ENCODE results near the gene APOL6. TPM values are rescaled to one million over a fixed set of nuclear protein-coding genes. Genes with fewer than 3 reads are reported as not detected.
A peak's percentile ranks its signal among the peaks of the same experiment; 100 is the strongest.

Gene APOL6
- total RNA-seq, 1 experiment from 2014 or later = 13.7 TPM

GRCh38 chr22:35630387-35630793 lies 17.9 kb upstream of the APOL6 start:
- DNase-seq (ENCODE audit: low read depth, low spot score) = peak; percentile 33
- in situ Hi-C loops (cut with HindIII; ENCODE audit: low pct_unique_long_range_greater_than_20kb, low sequenced_read_pairs) = no loop called here

GRCh38 chr22:35630891-35631290 lies 17.4 kb upstream of the APOL6 start:
- no peak for DNase-seq (ENCODE audit: low read depth, low spot score)
- in situ Hi-C loops (cut with HindIII; ENCODE audit: low pct_unique_long_range_greater_than_20kb, low sequenced_read_pairs) = no loop called here

- in situ Hi-C loops (cut with HindIII; ENCODE audit: low pct_unique_long_range_greater_than_20kb, low sequenced_read_pairs) = no loop called here
- DNase-seq (ENCODE audit: low read depth, low spot score) = peak; percentile 87
These were observed 16.6 kb upstream of the APOL6 start for GRCh38 chr22:35631597-35631996.

- DNase-seq (ENCODE audit: low read depth, low spot score) = no peak
- in situ Hi-C loops (cut with HindIII; ENCODE audit: low pct_unique_long_range_greater_than_20kb, low sequenced_read_pairs) = no loop called here
These were observed 15.3 kb upstream of the APOL6 start for GRCh38 chr22:35632935-35633334.

- in situ Hi-C loops (cut with HindIII; ENCODE audit: low pct_unique_long_range_greater_than_20kb, low sequenced_read_pairs) = no loop called here
- DNase-seq (ENCODE audit: low read depth, low spot score) = no peak
These were observed 14.7 kb upstream of the APOL6 start for GRCh38 chr22:35633520-35633919.

- no peak for DNase-seq (ENCODE audit: low read depth, low spot score)
- in situ Hi-C loops (cut with HindIII; ENCODE audit: low pct_unique_long_range_greater_than_20kb, low sequenced_read_pairs) = no loop called here
These were observed 14.2 kb upstream of the APOL6 start for GRCh38 chr22:35634015-35634414.

GRCh38 chr22:35634943-35635540 lies 13.2 kb upstream of the APOL6 start:
- in situ Hi-C loops (cut with HindIII; ENCODE audit: low pct_unique_long_range_greater_than_20kb, low sequenced_read_pairs) = no loop called here
- no peak for DNase-seq (ENCODE audit: low read depth, low spot score)

- in situ Hi-C loops (cut with HindIII; ENCODE audit: low pct_unique_long_range_greater_than_20kb, low sequenced_read_pairs) = no loop called here
- DNase-seq (ENCODE audit: low read depth, low spot score) = no peak
These were observed 11.0 kb upstream of the APOL6 start for GRCh38 chr22:35637254-35637653.

GRCh38 chr22:35638001-35638400 lies 10.2 kb upstream of the APOL6 start:
- DNase-seq (ENCODE audit: low read depth, low spot score) = no peak
- in situ Hi-C loops (cut with HindIII; ENCODE audit: low pct_unique_long_range_greater_than_20kb, low sequenced_read_pairs) = no loop called here

- in situ Hi-C loops (cut with HindIII; ENCODE audit: low pct_unique_long_range_greater_than_20kb, low sequenced_read_pairs) = no loop called here
- no peak for DNase-seq (ENCODE audit: low read depth, low spot score)
These were observed 9.8 kb upstream of the APOL6 start for GRCh38 chr22:35638410-35638809.

GRCh38 chr22:35641494-35642120 lies 6.6 kb upstream of the APOL6 start:
- no peak for DNase-seq (ENCODE audit: low read depth, low spot score)
- in situ Hi-C loops (cut with HindIII; ENCODE audit: low pct_unique_long_range_greater_than_20kb, low sequenced_read_pairs) = no loop called here

GRCh38 chr22:35642305-35642741 lies 5.9 kb upstream of the APOL6 start:
- DNase-seq (ENCODE audit: low read depth, low spot score) = no peak
- in situ Hi-C loops (cut with HindIII; ENCODE audit: low pct_unique_long_range_greater_than_20kb, low sequenced_read_pairs) = no loop called here

- in situ Hi-C loops (cut with HindIII; ENCODE audit: low pct_unique_long_range_greater_than_20kb, low sequenced_read_pairs) = no loop called here
- DNase-seq (ENCODE audit: low read depth, low spot score) = no peak
These were observed 4.3 kb upstream of the APOL6 start for GRCh38 chr22:35643991-35644390.

GRCh38 chr22:35645646-35646045 lies 2.6 kb upstream of the APOL6 start:
- no peak for DNase-seq (ENCODE audit: low read depth, low spot score)

GRCh38 chr22:35649026-35649553 lies 844 bp downstream of the APOL6 start:
- in situ Hi-C loops (cut with HindIII; ENCODE audit: low pct_unique_long_range_greater_than_20kb, low sequenced_read_pairs) = no loop called here
- DNase-seq (ENCODE audit: low read depth, low spot score) = no peak

More at GRCh38 chr22:35645646-35646045, 2.6 kb upstream of the APOL6 start:
- in situ Hi-C loops (cut with HindIII; ENCODE audit: low pct_unique_long_range_greater_than_20kb, low sequenced_read_pairs) = no loop called here

GRCh38 chr22:35649636-35650250 lies 1.5 kb downstream of the APOL6 start:
- DNase-seq (ENCODE audit: low read depth, low spot score) = no peak
- in situ Hi-C loops (cut with HindIII; ENCODE audit: low pct_unique_long_range_greater_than_20kb, low sequenced_read_pairs) = no loop called here

GRCh38 chr22:35651085-35651484 lies 2.8 kb downstream of the APOL6 start:
- no peak for DNase-seq (ENCODE audit: low read depth, low spot score)
- in situ Hi-C loops (cut with HindIII; ENCODE audit: low pct_unique_long_range_greater_than_20kb, low sequenced_read_pairs) = no loop called here

GRCh38 chr22:35653824-35654223 lies 5.6 kb downstream of the APOL6 start:
- in situ Hi-C loops (cut with HindIII; ENCODE audit: low pct_unique_long_range_greater_than_20kb, low sequenced_read_pairs) = no loop called here
- no peak for DNase-seq (ENCODE audit: low read depth, low spot score)

- no peak for DNase-seq (ENCODE audit: low read depth, low spot score)
- in situ Hi-C loops (cut with HindIII; ENCODE audit: low pct_unique_long_range_greater_than_20kb, low sequenced_read_pairs) = no loop called here
These were observed 8.1 kb downstream of the APOL6 start for GRCh38 chr22:35656284-35656752.
